HG03469 (cell line): Measurements from ENCODE around the gene CYP20A1.
A peak's percentile ranks its signal among the peaks of the same experiment; 100 is the strongest.
"Not testable (repeated sequence)": the region's sequence is repeated elsewhere in the genome, so short reads cannot be mapped to it uniquely, and the experiment has no call there.

ENCODE experiments used
- ATAC-seq: cut with Tn5 transposase; IDR thresholded peaks from one replicate; pipeline ENCODE4 v1.9.1; 2021; ENCODE audit warnings: mild to moderate bottlenecking, moderate library complexity, moderate number of reproducible peaks; ENCODE audit not compliant: unreplicated experiment

Gene CYP20A1

GRCh38 chr2:203238704-203239526 is at the start of gene CYP20A1:
CYP20A1 (plus strand) TSS chr2:203239018; CDS start chr2:203239063, 45 bp downstream.
- ATAC-seq, result peak; percentile 78

GRCh38 chr2:203190547-203190946 is 48.3 kb upstream of the CYP20A1 start:
- ATAC-seq, result not testable (repeated sequence)

GRCh38 chr2:203191026-203191425 is 47.8 kb upstream of the CYP20A1 start:
- ATAC-seq, result not testable (repeated sequence)

- no peak for ATAC-seq
These were observed 46.9 kb upstream of the CYP20A1 start for GRCh38 chr2:203191961-203192360.

GRCh38 chr2:203195331-203196036 is 43.3 kb upstream of the CYP20A1 start:
- no peak for ATAC-seq

GRCh38 chr2:203200866-203201265 is 38.0 kb upstream of the CYP20A1 start:
- no peak for ATAC-seq

GRCh38 chr2:203201426-203201825 is 37.4 kb upstream of the CYP20A1 start:
- no peak for ATAC-seq

GRCh38 chr2:203209538-203209937 is 29.3 kb upstream of the CYP20A1 start:
- no peak for ATAC-seq

GRCh38 chr2:203225423-203226039 is 13.3 kb upstream of the CYP20A1 start:
- no peak for ATAC-seq

- not testable (repeated sequence) for ATAC-seq
These were observed 9.1 kb upstream of the CYP20A1 start for GRCh38 chr2:203229674-203230073.

GRCh38 chr2:203237346-203238238 is 1.2 kb upstream of the CYP20A1 start:
- no peak for ATAC-seq

- ATAC-seq, result no peak
These were observed 520 bp upstream of the CYP20A1 start for GRCh38 chr2:203238292-203238703.

- ATAC-seq, result no peak
These were observed 1.7 kb downstream of the CYP20A1 start for GRCh38 chr2:203240491-203240890.

- ATAC-seq, result no peak
These were observed 3.7 kb downstream of the CYP20A1 start for GRCh38 chr2:203242518-203242917.

GRCh38 chr2:203246646-203247045 is 7.8 kb downstream of the CYP20A1 start:
- ATAC-seq, result no peak

- no peak for ATAC-seq
These were observed 14.0 kb downstream of the CYP20A1 start for GRCh38 chr2:203252818-203253217.

GRCh38 chr2:203253422-203254095 is 14.7 kb downstream of the CYP20A1 start:
- not testable (repeated sequence) for ATAC-seq

- ATAC-seq, result no peak
These were observed 22.7 kb downstream of the CYP20A1 start for GRCh38 chr2:203261326-203262159.

- ATAC-seq, result no peak
These were observed 40.5 kb downstream of the CYP20A1 start for GRCh38 chr2:203279288-203279687.
